GM18526 (cell line): Measurements from ENCODE around the gene USP25.

ENCODE experiments used
- POLR2A ChIP-seq: IDR thresholded peaks from 3 replicates; pipeline ENCODE4 v1.6.1; 2011; ENCODE audit not compliant: insufficient read length; ENCODE audit errors: extremely low read depth

Gene USP25

DNA sequence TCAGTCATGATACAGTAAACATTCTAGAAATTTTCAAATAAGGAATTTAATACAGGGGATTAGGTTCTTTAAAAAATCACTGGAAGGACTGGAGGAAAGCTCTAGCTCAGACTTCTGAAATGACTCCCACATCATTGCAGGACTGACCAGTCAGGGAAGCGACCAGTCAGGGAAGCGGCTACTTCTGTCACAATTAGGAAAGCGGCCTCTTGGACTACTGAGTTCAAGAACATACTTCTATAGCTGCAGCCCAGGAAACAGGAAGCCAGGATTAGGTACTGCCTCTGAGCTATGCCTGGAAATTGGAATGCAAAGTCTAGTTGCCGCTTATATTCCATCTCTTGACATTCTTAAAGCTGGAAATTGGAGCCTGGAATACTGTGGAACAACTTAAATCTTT, 45.5 kb downstream of the USP25 start:
- TF ChIP-seq POLR2A, result no peak

- no peak for TF ChIP-seq POLR2A
Observed at GRCh38 chr21:15775981-15776380, 46.2 kb downstream of the USP25 start.

GRCh38 chr21:15776818-15777217, 47.0 kb downstream of the USP25 start:
- no peak for TF ChIP-seq POLR2A

GRCh38 chr21:15781986-15782385, 52.2 kb downstream of the USP25 start:
- TF ChIP-seq POLR2A, result no peak

- TF ChIP-seq POLR2A, result no peak
Observed at GRCh38 chr21:15788847-15789523, 59.2 kb downstream of the USP25 start.

DNA sequence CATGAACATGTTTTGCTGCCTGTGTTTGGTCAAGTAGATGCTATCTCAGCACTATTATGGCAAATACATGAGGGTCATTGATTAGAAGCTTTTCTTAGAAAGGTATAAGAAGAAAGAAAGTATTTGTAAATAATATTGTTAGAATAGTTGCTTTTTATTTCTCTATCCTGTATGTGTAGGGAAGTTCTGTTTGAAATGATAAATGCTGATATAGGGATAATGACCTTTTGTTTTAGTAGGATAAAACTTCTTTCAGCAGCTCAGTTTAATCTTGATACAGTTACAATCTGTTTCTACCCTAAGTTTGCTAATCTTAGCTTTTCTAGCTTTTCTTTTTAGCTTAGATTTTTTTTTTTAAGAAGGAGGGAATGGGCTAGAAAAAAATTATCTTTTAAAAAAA, 63.3 kb downstream of the USP25 start:
- no peak for TF ChIP-seq POLR2A

DNA sequence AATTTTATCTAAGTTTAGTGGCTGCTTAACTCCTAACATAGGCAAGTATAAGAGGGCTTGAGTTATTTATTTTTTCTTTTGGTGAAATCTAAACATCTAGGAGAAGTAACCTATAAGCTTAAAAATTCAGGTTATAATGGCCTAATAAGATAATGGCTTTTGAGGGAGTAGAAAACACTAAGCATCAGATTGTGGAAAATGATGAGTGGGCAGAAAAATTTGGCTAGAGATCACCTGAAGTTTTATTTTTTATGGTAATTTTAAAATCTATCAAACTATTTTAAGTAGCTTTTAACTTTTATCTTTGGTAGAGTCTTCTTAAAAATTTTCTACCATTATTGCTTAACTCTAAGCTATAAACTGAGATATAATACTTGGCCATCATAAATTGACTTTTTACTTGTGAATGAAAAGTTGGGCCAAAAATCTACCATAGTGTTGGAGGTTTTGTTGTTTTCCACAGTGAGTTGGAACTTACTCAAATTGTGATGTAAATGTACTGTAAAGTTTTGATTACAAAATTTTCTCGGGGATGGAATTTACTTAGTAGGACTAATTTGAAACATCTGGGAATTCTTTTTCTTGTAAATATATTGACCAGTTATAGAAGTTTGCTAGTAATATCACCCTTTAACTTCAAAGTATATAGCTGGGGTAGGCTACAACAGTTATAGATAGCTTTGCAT, 63.9 kb downstream of the USP25 start:
- no peak for TF ChIP-seq POLR2A

DNA sequence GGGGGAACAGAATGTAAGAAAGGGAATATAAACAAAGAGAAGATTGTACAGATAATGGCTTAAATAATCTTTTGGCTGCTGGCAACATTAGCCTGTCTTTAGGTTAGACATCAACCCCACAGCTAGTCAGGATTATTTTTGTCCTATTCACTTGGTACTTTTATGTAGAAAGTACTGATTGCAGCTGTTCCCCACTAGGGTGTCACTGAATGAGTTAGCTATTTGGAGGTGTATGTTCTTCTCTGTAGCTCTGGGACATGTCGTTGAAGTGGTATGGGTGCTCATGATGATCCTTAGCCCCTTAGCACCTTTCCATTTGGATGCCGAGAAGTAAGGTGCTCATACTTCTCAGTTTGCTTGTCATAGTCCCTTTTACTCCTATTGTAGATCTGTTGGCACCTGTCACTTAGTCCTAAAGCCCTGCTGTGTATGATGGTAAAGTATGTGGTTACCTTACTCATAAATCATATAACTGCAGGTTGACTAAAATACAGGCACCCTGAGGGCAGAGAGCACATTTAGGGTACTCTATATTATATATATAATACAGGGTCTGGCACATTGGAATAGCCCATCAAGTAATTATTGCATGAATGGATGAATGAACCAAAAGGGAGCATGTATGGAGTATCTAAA, 64.6 kb downstream of the USP25 start:
- TF ChIP-seq POLR2A, result no peak

- no peak for TF ChIP-seq POLR2A
Observed at GRCh38 chr21:15795533-15795932, 65.8 kb downstream of the USP25 start.

- no peak for TF ChIP-seq POLR2A
Observed at GRCh38 chr21:15797577-15798363, 68.0 kb downstream of the USP25 start.

DNA sequence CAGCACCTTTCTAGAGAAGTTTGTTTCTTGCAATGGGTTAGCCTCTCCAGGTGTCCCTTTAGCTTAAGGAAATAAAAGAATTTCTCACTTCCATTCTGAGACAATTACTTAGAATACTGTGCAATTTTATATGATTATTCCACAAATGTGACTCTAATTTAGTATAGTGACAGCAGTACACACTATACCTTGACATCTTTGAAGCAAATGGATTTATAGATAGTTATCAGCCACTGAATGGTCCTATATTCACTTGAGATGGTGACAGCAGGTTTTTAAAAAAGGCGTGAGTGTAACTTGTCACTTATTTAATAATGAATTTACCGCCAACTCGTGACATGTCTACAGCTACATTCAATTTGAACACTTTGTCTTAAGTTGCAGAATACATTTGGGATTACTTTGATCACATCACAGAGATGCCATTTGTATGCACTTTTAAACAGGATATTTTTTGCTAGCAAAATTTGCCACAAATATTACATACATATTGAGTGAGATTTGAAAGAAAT, 71.6 kb downstream of the USP25 start:
- no peak for TF ChIP-seq POLR2A

DNA sequence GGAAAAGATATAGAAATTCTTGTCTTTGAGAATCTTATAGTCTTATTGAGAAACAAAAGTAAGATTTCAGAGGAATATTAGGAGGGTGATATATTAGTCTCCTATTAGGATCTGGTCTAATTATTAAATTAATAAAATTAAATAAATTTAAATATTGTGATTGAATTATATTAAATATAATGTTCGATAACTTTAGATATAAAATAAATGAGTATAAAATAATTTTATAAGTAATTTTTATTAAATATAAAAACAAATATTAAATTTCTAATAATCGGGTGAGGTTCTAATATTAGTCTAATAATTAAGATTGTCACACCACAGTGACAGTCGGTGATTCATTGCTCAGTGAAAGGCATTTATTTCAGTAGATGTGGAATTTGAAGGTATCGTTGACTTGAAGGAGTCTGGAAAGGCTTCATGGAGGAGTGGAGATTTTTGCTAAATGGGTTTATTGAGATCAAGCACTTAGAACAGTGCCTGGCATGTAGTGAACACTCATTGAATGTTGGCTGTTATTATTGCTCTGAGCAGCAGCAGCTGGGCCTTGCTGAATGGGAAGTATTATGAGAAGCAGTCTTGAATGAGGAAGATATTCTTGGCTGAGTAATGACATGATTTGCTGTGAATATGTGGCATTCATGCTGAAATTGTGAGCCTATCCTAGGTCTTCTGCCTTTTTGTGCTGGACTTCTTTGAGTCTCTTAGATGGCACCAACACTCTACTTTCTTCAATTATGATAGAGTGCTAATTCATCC, 74.6 kb downstream of the USP25 start:
- no peak for TF ChIP-seq POLR2A

DNA sequence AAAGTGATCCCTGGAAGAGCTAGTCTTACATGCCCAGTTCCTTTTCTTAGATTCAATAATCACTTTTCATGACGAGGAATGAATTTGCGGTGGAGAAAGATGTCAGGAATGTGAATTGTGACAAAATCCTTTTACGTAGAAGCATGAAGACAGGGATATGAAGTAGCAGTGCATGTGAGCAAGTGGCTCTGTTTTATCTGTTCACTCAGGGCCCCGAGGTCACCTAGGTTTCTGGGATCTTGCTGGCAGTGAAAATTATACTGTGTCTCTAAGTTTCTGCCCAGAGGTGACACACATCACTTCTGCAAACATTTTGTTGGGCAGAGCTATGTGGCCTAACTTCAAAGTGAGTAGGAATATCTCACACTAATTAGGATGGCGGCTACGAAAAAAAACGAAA, 79.3 kb downstream of the USP25 start:
- no peak for TF ChIP-seq POLR2A

DNA sequence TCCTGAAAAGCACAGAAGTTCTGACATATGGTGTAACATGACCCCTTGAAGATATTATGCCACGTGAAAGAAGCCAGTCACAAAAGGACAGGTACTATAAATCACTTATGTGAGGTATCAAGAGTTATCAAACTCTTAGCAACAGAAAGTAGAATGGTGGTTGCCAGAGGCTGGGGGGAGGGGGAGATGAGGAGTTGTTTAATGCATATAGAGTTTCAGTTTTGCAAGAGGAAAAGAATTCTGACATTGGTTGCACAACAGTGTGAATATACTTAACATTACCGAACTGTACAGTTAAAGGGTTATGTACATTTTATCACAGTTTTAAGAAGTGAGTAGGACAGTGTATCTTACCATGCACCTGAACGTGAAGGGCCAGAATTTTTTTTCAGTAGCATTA, 80.0 kb downstream of the USP25 start:
- TF ChIP-seq POLR2A, result no peak

DNA sequence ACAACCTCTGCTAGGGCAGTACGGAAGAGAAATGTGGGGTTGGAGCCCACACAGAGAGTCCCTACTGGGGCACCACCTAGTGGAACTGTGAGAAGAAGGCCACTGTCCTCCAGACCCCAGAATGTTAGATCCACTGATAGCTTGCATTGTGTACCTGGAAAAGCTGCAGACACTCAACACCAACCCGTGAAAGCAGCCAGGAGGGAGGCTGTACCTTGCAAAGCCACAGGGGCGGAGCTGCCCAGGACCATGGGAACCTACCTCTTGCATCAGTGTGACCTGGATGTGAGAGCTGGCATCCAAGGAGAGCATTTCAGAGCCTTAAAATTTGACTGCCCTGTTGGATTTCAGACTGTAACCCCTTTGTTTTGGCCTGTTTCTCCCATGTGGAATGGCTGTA, 85.5 kb downstream of the USP25 start:
- no peak for TF ChIP-seq POLR2A
